H1 (cell line): ENCODE results near the gene KISS1R. TPM values are rescaled to one million over a fixed set of nuclear protein-coding genes. Genes with fewer than 3 reads are reported as not detected.

ENCODE experiments used
- JUND ChIP-seq: IDR thresholded peaks from 2 replicates; pipeline ENCODE4 v1.6.1; 2011; ENCODE audit warnings: mild to moderate bottlenecking, improper control_type of control experiment, low read length
- RFX5 ChIP-seq: IDR thresholded peaks from 2 replicates; pipeline ENCODE4 v1.6.1; 2011; ENCODE audit warnings: low read depth, low read length, improper control_type of control experiment, borderline replicate concordance
- SP4 ChIP-seq: IDR thresholded peaks from 2 replicates; pipeline ENCODE4 v1.6.1; 2012; ENCODE audit warnings: low read length, inconsistent platforms
- polyA plus RNA-seq, 7 experiments: library from polyadenylated mRNA; depleted of rRNA in 3 of 7; stranded (reverse) in 5 of 7; unstranded in 2 of 7; fragments of >200 nt in 5 of 7; fragments of 200-250 nt in 2 of 7; gene quantifications; 1 replicate in 5 of 7; 2 replicates in 1 of 7; 4 replicates in 1 of 7; pipeline versions ENCODE4 v1.2.1 to v1.2.3, GENCODE V29; 2011 to 2013; ENCODE audit warnings: missing spikeins in 2 of 7, mixed read lengths in 2 of 7
- total RNA-seq: library from RNA; stranded (reverse); fragmentation: NEBNext Ultra II Directional; extraction: Animal tissue kit (Norgen Biotek cat#: 25700); gene quantifications from 2 replicates; pipeline ENCODE4 v1.2.1, GENCODE V29; 2021
- TF ChIP-seq, protein P1 (sequence below): IDR thresholded peaks from 2 replicates; pipeline ENCODE4 v1.6.1; 2012; ENCODE audit warnings: low read length, inconsistent platforms

Gene KISS1R
- total and polyA plus RNA-seq, 2 of the 8 experiments (the other 6 are each of a cell fraction or from before 2014, with no cell fraction given) = 2.3 to 2.7 TPM

DNA sequence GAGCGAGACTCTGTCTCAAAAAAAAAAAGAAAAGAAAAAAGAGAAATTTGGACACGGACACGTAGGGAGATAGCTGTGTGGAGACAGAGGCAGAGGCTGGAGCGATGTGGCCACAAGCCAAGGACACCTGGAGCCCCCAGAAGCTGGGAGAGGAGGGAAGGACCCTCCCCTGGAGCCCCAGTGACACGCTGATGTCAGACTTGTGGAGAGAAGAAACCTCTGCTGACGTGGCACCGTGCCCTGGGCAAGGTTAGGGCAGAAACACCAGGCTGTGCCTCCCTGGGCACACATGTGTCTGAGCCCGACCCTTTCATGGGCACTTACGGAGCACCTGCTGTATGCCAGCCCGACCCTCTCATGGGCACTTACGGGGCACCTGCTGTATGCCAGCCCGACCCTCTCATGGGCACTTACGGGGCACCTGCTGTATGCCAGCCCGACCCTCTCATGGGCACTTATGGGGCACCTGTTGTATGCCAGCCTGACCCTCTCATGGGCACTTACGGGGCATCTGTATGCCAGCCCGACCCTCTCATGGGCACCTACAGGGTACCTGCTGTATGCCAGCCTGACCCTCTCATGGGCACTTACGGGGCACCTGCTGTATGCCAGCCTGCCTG lies 26.5 kb downstream of the KISS1R start (continued):
- TF ChIP-seq SP4 = no peak
- no peak for TF ChIP-seq RFX5
- TF ChIP-seq, protein P1, sequence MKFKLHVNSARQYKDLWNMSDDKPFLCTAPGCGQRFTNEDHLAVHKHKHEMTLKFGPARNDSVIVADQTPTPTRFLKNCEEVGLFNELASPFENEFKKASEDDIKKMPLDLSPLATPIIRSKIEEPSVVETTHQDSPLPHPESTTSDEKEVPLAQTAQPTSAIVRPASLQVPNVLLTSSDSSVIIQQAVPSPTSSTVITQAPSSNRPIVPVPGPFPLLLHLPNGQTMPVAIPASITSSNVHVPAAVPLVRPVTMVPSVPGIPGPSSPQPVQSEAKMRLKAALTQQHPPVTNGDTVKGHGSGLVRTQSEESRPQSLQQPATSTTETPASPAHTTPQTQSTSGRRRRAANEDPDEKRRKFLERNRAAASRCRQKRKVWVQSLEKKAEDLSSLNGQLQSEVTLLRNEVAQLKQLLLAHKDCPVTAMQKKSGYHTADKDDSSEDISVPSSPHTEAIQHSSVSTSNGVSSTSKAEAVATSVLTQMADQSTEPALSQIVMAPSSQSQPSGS = no peak
- no peak for TF ChIP-seq JUND
